ENCODE measurements around the gene TANGO2.

Gene TANGO2

GRCh38 chr22:19987394-19988306 lies 33.3 kb upstream of the TANGO2 start:
- TF ChIP-seq EGR1 (IDR thresholded peaks at IDR 0.05): no peak
- TF ChIP-seq, protein P1, sequence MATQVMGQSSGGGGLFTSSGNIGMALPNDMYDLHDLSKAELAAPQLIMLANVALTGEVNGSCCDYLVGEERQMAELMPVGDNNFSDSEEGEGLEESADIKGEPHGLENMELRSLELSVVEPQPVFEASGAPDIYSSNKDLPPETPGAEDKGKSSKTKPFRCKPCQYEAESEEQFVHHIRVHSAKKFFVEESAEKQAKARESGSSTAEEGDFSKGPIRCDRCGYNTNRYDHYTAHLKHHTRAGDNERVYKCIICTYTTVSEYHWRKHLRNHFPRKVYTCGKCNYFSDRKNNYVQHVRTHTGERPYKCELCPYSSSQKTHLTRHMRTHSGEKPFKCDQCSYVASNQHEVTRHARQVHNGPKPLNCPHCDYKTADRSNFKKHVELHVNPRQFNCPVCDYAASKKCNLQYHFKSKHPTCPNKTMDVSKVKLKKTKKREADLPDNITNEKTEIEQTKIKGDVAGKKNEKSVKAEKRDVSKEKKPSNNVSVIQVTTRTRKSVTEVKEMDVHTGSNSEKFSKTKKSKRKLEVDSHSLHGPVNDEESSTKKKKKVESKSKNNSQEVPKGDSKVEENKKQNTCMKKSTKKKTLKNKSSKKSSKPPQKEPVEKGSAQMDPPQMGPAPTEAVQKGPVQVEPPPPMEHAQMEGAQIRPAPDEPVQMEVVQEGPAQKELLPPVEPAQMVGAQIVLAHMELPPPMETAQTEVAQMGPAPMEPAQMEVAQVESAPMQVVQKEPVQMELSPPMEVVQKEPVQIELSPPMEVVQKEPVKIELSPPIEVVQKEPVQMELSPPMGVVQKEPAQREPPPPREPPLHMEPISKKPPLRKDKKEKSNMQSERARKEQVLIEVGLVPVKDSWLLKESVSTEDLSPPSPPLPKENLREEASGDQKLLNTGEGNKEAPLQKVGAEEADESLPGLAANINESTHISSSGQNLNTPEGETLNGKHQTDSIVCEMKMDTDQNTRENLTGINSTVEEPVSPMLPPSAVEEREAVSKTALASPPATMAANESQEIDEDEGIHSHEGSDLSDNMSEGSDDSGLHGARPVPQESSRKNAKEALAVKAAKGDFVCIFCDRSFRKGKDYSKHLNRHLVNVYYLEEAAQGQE (IDR thresholded peaks at IDR 0.05; ENCODE audit: low read depth): no peak
- TF ChIP-seq YY1 (IDR thresholded peaks at IDR 0.05; ENCODE audit: low read depth): no peak
- no peak for TF ChIP-seq ZBTB7A (IDR thresholded peaks at IDR 0.05; ENCODE audit: low read depth)
- no peak for TF ChIP-seq CEBPB (IDR thresholded peaks at IDR 0.05)
- TF ChIP-seq USF1 (IDR thresholded peaks at IDR 0.05): no peak
- TF ChIP-seq TCF12 (IDR thresholded peaks at IDR 0.05; ENCODE audit: low read depth): no peak
- no peak for TF ChIP-seq RAD21 (IDR thresholded peaks at IDR 0.05; ENCODE audit: low read depth)
- no peak for TF ChIP-seq FOXM1 (IDR thresholded peaks at IDR 0.05; ENCODE audit: borderline replicate concordance, low read depth)
- TF ChIP-seq CREB1 (IDR thresholded peaks at IDR 0.05; ENCODE audit: low read depth): no peak
- no peak for TF ChIP-seq NFIC (IDR thresholded peaks at IDR 0.05)
- TF ChIP-seq TAF1 (IDR thresholded peaks at IDR 0.05; ENCODE audit: low read depth): no peak
- TF ChIP-seq MAX (IDR thresholded peaks at IDR 0.05): no peak
- TF ChIP-seq TEAD4 (IDR thresholded peaks at IDR 0.05): no peak
- no peak for TF ChIP-seq EP300 (IDR thresholded peaks at IDR 0.05; ENCODE audit: borderline replicate concordance)

- TF ChIP-seq TEAD4 (IDR thresholded peaks at IDR 0.05): no peak
- TF ChIP-seq EP300 (IDR thresholded peaks at IDR 0.05; ENCODE audit: borderline replicate concordance): no peak
- TF ChIP-seq CREB1 (IDR thresholded peaks at IDR 0.05; ENCODE audit: low read depth): no peak
These were observed 32.5 kb upstream of the TANGO2 start for GRCh38 chr22:19988331-19988808.

DNA sequence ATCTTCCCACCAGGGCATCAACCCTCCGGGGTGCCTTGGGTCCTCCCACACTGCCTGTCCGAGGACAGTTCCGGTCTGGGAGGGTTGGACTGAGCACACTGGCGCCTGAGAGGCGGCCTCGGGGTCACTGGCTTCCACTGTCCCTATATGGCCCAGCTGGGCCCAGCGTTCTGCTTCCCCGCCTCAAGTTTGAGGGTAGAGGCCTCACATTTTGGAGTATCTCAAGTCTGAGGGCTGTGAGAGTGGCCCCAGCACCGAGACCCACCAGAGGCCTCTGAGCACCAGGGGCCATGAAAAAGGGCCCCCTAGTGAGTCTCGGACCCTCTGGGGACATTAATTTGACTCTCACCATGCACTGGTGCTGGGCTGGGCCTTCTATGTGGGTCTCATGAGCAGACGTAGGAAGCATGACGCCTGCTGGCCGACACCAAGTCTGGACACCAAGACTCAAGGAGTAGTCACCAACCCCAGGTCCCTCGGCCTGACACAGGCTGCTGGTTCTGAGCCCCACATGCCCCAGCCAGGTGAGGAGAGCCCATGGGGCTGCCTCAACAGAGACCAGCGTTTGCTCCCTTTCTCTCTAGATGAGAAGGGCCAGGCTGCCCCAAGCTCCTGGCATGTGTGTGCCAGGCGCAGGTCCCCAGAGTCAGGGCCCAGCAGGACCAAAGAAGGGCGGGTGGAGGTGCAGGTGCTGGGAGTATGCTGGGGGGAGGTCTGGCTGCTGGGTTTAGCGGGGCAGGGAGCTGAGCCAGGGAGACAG lies 31.8 kb upstream of the TANGO2 start:
- TF ChIP-seq RAD21 (IDR thresholded peaks at IDR 0.05; ENCODE audit: low read depth) (no peak), EGR1 (IDR thresholded peaks at IDR 0.05) (no peak), CEBPB (IDR thresholded peaks at IDR 0.05) (no peak), ZBTB7A (IDR thresholded peaks at IDR 0.05; ENCODE audit: low read depth) (no peak), CREB1 (IDR thresholded peaks at IDR 0.05; ENCODE audit: low read depth) (no peak), NFIC (IDR thresholded peaks at IDR 0.05) (no peak), TCF12 (IDR thresholded peaks at IDR 0.05; ENCODE audit: low read depth) (no peak), TAF1 (IDR thresholded peaks at IDR 0.05; ENCODE audit: low read depth) (no peak), USF1 (IDR thresholded peaks at IDR 0.05) (no peak), YY1 (IDR thresholded peaks at IDR 0.05; ENCODE audit: low read depth) (no peak), EP300 (IDR thresholded peaks at IDR 0.05; ENCODE audit: borderline replicate concordance) (no peak)
- TF ChIP-seq, protein P1 (IDR thresholded peaks at IDR 0.05; ENCODE audit: low read depth): no peak

DNA sequence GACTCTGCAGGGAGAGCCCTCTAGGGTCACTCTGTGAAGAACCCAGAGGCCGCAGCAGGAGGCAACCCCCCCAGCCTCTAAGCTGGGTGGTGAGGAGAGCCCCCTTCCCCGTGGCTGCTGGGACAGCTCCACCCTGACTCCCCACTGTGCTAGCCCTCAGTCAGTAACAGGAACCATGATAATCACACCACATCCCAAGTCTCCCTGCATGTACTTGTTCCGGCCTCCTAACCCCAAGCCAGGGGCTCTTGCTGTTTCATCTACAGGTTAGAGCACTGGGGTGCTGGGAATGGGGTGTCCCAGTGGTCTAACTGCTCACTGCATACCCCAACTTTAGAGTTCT lies 31.2 kb upstream of the TANGO2 start:
- no peak for TF ChIP-seq YY1 (IDR thresholded peaks at IDR 0.05; ENCODE audit: low read depth)

DNA sequence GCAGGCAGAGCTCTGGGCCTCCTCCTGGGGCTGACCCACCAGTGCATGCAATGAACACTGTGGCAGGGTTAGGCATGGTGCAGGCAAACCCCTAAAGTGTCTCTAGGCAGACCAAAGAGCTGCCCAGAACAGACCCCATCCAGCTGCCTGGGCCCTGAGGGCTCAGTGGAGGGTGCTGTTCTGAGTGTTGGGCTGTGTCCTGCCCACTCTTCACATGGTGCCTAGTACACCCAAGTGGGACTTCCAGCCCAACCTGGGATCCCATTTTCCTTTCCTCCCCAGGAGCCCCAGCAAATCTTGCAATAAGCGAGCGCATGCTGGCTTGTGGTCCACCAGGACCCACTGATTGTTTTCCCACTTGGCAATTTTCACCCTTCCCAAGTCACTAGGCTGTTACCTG lies 30.7 kb upstream of the TANGO2 start:
- TF ChIP-seq TCF12 (IDR thresholded peaks at IDR 0.05; ENCODE audit: low read depth) (no peak), RAD21 (IDR thresholded peaks at IDR 0.05; ENCODE audit: low read depth) (no peak)
